Cardiac septum (tissue), 1 donor: Measurements from ENCODE around the gene BCAR3. TPM values are rescaled to one million over a fixed set of nuclear protein-coding genes. Genes with fewer than 3 reads are reported as not detected.
A peak's percentile ranks its signal among the peaks of the same experiment; 100 is the strongest.

Source experiments
- DNase-seq: peaks from one replicate; pipeline ENCODE4 v3.0.0-alpha.2; 2020; ENCODE audit warnings: low spot score
- intact Hi-C: fragments of 100-400 bp; cut with DNase I; formaldehyde crosslinking; loops from one replicate; pipeline ENCODE4 v1.14.0; 2022
- total RNA-seq: library from RNA; stranded (reverse); fragmentation: NEBNext Ultra II Directional; extraction: Animal tissue kit (Norgen Biotek cat#: 25700); gene quantifications from one replicate; pipeline ENCODE4 v1.2.1, GENCODE V29; 2021
- donor health status: DM: no; HTN: no; CAD: no.

Gene BCAR3
- total RNA-seq, 1 donor from 2014 or later, result 6.9 TPM

- intact Hi-C loops, result loop anchor here (10.0 kb wide), 2 partner anchors 281 to 321 kb away; partner anchors contain the start of gene DR1
- DNase-seq, result no peak
These were observed 55.9 kb downstream of the BCAR3 start for GRCh38 chr1:93625582-93626327.

- DNase-seq, result no peak
- intact Hi-C loops, result loop anchor here (5.0 to 10.0 kb wide), 3 partner anchors 67 to 319 kb away; partner anchors contain the start of gene DR1
These were observed 57.8 kb downstream of the BCAR3 start for GRCh38 chr1:93623875-93624274.

- DNase-seq, result no peak
- intact Hi-C loops, result loop anchor here (5.0 to 10.0 kb wide), 3 partner anchors 66 to 319 kb away; partner anchors contain the start of gene DR1
These were observed 58.2 kb downstream of the BCAR3 start for GRCh38 chr1:93623436-93623835.

- DNase-seq, result no peak
- intact Hi-C loops, result loop anchor here (5.0 to 10.0 kb wide), 3 partner anchors 64 to 316 kb away; partner anchors contain the start of gene DR1
These were observed 60.4 kb downstream of the BCAR3 start for GRCh38 chr1:93621246-93621645.

GRCh38 chr1:93620841-93621210 is 60.8 kb downstream of the BCAR3 start:
- intact Hi-C loops, result loop anchor here (5.0 to 10.0 kb wide), 3 partner anchors 64 to 316 kb away; partner anchors contain the start of gene DR1
- no peak for DNase-seq

GRCh38 chr1:93620172-93620840 is 61.3 kb downstream of the BCAR3 start:
- no peak for DNase-seq
- intact Hi-C loops, result loop anchor here (5.0 to 10.0 kb wide), 3 partner anchors 63 to 316 kb away; partner anchors contain the start of gene DR1

GRCh38 chr1:93619507-93620171 is 62.0 kb downstream of the BCAR3 start:
- intact Hi-C loops, result loop anchor here (5.0 to 10.0 kb wide), 3 partner anchors 62 to 315 kb away; partner anchors contain the start of gene DR1
- no peak for DNase-seq

- intact Hi-C loops, result no loop called here
These were observed 63.8 kb downstream of the BCAR3 start for GRCh38 chr1:93617670-93618499.

GRCh38 chr1:93616996-93617669 is 64.5 kb downstream of the BCAR3 start:
- intact Hi-C loops, result no loop called here
- DNase-seq, result no peak

More at GRCh38 chr1:93617670-93618499, 63.8 kb downstream of the BCAR3 start:
- no peak for DNase-seq

- intact Hi-C loops, result no loop called here
- no peak for DNase-seq
These were observed 65.2 kb downstream of the BCAR3 start for GRCh38 chr1:93616221-93616995.

GRCh38 chr1:93615582-93616150 is 66.0 kb downstream of the BCAR3 start:
- intact Hi-C loops, result no loop called here
- no peak for DNase-seq

GRCh38 chr1:93614986-93615581 is 66.6 kb downstream of the BCAR3 start:
- DNase-seq, result no peak
- intact Hi-C loops, result loop anchor here (5.0 kb wide), 1 partner anchor 168 kb away; the partner anchor contains the start of gene FNBP1L

- intact Hi-C loops, result loop anchor here (5.0 kb wide), 1 partner anchor 167 kb away; the partner anchor contains the start of gene FNBP1L
- DNase-seq, result no peak
These were observed 67.1 kb downstream of the BCAR3 start for GRCh38 chr1:93614541-93614940.

- no peak for DNase-seq
- intact Hi-C loops, result loop anchor here (5.0 kb wide), 1 partner anchor 167 kb away; the partner anchor contains the start of gene FNBP1L
These were observed 67.7 kb downstream of the BCAR3 start for GRCh38 chr1:93613898-93614297.

GRCh38 chr1:93612510-93612909 is 69.1 kb downstream of the BCAR3 start:
- DNase-seq, result peak; percentile 7
- intact Hi-C loops, result loop anchor here (5.0 kb wide), 1 partner anchor 165 kb away; the partner anchor contains the start of gene FNBP1L

- intact Hi-C loops, result loop anchor here (5.0 kb wide), 1 partner anchor 164 kb away; the partner anchor contains the start of gene FNBP1L
- no peak for DNase-seq
These were observed 70.0 kb downstream of the BCAR3 start for GRCh38 chr1:93611668-93612067.

- DNase-seq, result no peak
- intact Hi-C loops, result no loop called here
These were observed 72.1 kb downstream of the BCAR3 start for GRCh38 chr1:93609536-93609935.
